Measurements from ENCODE around the gene TJP1.

TJP1 gene

GRCh38 chr15:29822100-29822683, at the start of gene TJP1:
TJP1 (minus strand) TSS chr15:29822468; CDS start chr15:29822028, 440 bp downstream.
- no peak for DNase-seq (ENCODE audit: low read depth)

DNA sequence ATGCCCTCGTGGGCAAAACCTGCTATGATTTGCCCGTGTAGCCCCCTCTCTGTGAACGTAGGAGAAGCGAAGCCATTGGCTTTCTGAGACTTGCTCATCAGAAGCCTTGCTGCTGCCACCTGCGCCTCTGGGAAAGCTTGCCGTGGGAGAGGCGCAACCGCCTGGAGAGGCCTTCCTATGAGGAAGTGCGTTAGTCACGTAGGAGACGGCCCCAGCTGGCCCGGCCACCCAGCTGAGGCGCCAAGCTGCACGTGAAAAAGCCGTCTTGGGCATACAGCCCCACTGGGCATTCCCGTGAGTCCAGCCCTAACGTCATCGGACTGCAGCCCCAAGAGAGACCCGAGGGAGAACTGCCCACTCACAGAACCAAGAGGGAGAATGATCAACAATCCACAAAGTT, 49.1 kb upstream of the TJP1 start:
- no peak for DNase-seq (ENCODE audit: low read depth)

DNA sequence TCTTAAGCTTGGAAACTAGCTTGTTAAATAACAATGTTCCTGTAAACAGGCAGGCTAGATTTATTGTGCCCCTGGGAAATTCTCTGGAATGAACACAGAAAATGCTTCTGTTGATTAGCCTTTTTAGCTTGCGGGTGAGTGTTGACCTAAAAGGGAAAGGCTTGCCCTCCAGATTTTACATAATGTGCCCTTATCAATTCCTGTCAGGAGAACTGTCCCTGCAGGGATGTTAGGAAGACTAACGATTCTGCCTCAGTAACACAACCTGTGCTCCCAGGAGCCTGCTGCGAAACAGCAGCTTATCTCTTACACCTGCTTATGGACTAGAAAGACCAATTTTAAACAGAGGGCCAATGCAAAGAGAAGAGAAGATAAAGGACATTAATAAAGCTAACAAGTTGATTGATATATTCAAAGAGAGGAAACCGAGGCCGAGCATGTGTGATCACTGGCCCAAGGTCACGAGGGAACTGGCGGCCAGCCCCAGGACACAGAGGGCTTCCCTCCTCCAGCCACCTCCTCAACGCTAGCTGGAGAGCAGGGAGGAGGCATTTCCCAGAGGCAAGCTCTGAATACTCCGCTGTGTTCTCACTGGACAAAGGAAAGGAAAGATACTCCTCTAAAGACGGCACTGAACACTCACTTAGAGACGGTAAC, 48.4 kb upstream of the TJP1 start:
- no peak for DNase-seq (ENCODE audit: low read depth)

DNA sequence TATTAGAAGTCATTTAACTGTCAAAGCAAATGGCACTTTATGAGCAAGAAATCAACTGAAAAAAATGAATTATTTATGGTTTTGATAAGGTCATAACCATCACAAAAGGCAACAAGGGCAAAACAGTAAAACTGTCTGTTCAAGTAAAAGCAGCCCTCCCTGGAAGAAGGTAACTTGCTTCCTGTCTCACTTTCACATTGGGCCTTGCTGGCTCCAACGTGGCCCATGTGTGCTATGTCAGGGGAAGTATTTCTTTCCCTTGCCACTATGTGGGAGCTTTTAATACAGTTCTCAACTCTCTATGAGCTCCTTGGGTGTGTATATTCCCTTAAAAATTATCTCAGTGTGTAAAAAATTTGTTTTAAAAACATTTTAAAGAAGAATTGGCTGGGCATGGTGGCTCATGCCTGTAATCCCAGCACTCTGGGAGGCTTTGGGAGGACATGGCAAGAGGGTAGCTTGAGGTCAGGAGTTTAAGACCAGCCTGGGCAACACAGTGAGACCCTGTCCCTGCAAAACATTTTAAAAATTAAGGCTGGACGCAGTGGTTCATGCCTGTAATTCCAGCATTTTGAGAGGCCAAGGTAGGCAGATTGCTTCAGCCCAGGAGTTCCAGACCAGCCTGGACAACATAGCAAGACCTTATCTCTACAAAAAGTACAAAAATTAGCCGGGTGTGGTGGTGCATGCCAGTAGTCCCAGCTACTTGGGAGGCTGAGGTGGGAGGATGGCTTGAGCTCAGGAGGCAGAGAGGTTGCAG, 45.2 kb upstream of the TJP1 start:
- DNase-seq (ENCODE audit: low read depth): no peak

DNA sequence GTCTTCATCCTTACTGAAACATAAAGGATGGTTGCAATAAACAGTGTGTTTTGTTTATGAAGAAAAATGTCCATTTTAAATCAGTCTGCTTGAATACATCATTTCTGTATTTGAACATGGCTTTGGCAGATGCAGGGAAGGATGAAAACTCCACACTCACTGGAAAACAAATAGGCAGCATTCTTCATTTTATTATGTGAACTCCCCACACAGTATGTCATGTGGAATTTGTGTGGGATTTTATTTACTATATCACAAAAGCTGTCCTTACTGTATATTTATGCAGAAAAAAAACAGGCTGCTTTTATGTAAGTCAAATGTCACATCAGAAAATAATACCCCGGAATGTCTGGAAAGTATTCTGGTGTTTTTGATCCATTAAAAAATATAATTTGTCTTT, 44.1 kb upstream of the TJP1 start:
- DNase-seq (ENCODE audit: low read depth): no peak

GRCh38 chr15:29864501-29864900, 42.2 kb upstream of the TJP1 start:
- DNase-seq (ENCODE audit: low read depth): no peak

DNA sequence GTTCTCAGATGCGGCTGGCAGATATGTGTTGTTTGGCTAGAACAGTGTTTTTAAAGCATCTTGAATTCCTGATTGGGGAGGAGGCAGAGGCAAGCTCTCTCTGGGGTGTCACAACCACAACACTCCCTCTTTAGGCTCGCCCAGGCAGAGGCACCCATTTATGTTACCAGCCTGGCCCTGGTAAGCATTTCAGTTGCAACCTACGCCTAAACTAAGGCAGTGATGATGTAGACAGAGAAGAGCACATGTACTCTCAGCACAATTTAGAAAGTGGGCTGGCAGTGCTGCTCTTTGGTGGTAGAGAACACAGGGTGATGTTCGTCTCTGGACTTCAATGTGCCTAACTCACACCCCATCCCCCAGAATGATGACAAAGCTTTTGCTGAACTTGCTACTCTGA, 41.2 kb upstream of the TJP1 start:
- DNase-seq (ENCODE audit: low read depth): no peak

GRCh38 chr15:29862271-29862670, 40.0 kb upstream of the TJP1 start:
- no peak for DNase-seq (ENCODE audit: low read depth)

DNA sequence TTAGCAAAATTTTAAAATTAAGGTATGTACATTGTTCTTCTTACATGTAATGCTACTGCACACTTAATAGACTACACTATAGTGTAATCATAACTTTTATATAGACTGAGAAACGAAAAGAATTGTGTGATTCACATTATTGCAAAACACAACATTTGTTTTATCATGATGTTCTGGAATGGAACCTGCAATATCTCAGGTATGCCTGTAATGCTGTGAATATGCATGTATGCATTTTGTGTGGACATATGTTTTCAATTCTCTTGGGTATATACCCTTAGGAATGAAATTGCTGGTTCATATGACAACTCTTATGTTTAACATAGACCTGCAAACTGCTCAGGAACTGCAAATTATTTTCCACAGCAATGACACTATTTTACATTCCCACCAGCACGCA, 38.6 kb upstream of the TJP1 start:
- DNase-seq (ENCODE audit: low read depth): peak; percentile 19

DNA sequence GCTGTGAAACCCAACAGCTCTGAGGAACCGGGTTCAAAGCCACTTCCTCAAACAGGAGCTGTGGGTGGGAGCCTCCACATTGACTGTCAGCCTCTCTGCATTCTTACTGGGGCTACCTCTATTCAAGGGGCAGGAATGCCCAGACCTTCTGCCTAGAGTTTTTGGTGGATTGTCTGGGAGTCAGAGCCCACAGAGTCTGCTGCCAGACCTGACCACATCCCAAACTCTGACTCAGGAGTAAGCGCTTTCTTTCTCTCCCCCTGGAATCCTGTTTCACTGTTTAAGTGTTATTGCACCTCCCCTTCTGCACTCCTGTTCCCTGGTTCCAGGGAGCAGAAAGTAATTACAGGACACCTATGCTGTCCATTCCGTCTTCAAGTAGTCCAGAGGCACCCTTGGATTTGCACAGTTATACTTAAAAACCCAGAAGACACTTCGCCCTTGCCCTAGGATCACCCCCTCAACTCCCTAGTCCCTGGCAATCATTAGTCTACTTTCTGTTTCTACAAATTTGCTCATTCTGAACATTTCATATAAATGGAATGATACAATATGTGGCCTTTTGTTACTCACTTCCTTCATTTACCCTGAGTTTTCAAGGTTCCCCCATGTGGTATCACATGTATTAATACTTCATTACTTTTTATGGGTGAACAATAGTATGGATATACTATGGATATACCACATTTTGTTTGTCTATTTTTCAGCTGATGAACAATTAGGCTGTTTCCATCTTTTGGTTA, 37.9 kb upstream of the TJP1 start:
- DNase-seq (ENCODE audit: low read depth): peak; percentile 70

DNA sequence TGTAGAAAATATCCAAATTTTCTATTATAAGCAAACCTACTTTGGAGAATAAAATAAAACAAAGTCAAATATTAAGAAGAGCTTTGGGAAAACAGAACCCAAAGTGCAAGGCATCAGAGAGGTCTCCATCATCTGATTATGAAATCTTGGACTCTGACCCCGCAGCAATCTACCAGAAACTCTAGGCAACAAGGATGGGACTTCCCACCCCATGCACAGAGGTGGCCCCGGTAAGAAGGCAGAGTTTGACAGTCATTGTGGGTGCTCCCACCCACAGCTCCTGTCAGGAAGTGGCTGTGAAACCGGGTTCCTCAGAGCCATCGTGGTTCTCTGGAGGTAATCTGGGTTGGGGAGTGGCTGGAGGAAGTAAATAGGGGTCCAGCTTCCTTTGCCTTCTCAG, 37.0 kb upstream of the TJP1 start:
- no peak for DNase-seq (ENCODE audit: low read depth)

DNA sequence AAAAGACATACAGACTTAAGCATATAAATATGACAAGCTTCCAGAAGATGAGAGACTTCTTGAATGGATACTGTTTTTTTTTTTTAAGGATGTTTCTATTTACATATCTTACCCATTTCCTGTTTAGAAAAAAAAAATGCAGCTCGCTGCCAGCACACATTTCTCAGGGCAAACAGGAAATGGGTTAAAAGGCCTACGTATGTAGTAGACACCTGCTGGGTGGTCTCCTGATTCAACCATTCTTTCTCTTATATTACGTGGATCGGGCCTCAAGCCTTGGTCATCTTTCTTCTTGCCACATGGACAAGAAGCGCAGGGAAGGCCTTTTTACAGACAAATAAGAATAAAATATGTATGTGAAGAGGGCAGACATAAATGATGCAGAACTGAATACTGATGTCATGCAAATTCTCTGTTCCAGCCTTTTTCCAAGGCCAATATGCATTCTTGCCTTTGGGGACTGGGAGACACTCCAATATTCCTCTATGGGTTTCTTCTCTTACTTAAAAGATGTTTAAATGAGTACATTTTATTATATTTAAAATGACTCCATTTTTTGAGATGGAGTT, 35.0 kb upstream of the TJP1 start:
- DNase-seq (ENCODE audit: low read depth): no peak

DNA sequence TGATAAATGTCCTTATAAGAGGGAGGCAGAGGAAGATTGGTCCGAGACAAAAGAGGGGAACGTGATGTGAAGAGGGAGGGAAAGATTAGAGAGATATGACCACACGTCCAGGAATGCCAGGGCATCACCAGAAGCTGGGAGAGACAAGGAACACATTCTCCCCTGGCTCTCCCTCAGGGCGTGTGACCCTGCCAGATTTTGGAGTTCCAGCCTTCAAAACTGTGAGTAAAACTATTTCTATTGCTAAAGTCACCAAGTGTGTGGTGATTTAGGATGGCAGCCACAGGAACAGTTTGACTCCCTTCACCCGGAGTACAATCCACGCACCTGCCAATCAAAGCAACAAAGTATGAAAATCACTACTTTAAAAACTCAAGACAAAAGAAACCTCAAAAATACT, 32.1 kb upstream of the TJP1 start:
- no peak for DNase-seq (ENCODE audit: low read depth)

DNA sequence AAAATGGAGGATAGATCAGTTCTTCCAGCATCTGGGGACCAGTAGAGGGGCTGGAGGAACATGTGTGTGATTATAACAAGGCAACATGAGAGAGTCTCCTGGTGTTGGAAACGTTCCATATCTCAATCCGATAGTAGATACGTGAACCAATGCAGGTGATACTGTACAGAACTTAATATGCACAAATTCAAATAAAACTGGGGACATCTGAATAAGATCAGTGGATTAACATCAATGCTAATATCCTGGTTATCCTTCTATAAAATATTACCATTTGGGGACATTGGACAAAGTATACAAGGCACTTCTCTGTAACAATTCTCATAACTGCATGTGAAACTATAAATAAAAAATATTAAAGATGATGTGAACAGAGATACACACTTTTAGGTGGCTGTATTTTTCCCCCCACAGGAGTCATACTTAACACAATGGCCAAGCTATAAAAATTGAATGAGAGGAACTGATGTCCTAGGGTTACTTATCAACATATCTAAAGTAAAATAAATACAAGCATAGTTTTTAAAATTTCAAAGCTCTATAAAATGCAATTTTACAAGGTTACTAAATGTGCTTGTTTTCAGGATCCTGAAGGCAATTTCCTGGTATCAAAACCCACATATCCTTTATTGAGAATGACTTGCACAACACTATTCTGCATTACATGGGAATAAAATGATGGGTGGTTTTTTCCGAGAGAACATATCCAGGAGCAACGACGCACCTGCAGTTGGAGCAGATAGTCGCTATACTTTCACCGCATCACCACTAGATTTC, 31.1 kb upstream of the TJP1 start:
- DNase-seq (ENCODE audit: low read depth): no peak

DNA sequence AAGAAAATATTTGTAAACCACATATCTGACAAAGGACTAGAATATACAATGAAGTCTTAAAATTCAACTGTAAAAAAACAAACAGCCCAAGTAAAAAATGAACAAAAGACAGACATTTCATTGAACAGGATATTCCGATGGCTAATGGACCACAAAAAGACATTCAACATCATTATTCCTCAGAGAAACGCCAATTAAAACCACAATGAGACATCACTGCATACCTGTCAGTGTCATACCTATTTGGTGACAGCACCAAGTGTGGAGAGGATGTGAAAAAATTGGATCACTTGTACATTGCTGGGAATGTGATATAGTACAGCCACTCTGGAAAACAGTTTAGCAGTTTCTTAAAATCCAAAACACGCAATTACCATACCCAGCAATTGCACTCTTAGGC, 29.9 kb upstream of the TJP1 start:
- DNase-seq (ENCODE audit: low read depth): no peak

- no peak for DNase-seq (ENCODE audit: low read depth)
Observed at GRCh38 chr15:29849716-29850115, 27.4 kb upstream of the TJP1 start.

DNA sequence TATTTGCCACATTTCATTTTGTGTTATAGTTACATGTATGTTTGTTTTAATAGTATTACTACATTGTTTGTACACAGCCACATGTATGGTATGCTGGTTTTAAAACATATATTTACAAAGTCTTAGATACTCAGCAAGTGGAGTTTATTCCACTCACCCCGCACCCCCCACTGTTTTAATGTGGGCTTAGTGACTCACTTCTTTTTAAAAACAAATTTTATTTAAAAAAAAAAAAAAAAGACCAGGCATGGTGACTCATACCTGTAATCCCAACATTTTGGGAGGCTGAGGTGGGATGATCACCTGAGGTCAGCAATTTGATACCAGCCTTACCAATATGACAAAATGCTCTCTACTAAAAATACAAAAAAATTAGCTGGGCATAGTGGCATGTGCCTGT, 26.9 kb upstream of the TJP1 start:
- DNase-seq (ENCODE audit: low read depth): no peak

DNA sequence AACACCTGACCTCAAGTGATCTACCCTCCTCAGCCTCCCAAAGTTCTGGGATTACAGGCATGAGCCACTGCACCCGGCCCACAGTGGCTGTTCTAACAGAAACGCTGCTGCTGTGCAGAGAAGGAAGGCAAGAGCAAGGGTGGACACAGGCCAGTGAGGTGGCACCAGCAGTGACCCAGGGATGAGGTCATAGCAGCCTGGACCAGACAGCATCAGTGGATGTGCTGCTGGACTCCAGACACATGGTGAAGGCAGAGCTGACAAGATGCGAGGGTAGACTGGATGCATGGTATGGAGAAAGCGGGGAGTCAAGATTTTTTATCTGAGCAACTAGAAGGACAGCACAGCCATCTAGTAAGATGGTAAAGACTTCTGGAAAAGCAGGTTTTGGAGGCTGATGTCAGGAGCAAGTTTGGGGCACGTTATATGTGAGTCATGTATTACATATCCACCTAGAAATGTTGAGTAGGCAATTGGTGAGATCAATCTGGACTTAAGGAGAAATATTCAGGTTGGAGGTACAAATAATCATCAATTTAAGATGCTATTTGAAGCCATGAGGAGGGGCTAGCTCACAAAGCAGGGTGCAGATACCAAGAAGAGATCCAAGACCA, 22.1 kb upstream of the TJP1 start:
- peak; percentile 49 for DNase-seq (ENCODE audit: low read depth)

GRCh38 chr15:29842290-29842689, 20.0 kb upstream of the TJP1 start:
- no peak for DNase-seq (ENCODE audit: low read depth)

- DNase-seq (ENCODE audit: low read depth): no peak
Observed at GRCh38 chr15:29840926-29841325, 18.7 kb upstream of the TJP1 start.

- no peak for DNase-seq (ENCODE audit: low read depth)
Observed at GRCh38 chr15:29840054-29840453, 17.8 kb upstream of the TJP1 start.
